HepG2 (cell line): ENCODE data around the gene ZNF384. TPM values are rescaled to one million over a fixed set of nuclear protein-coding genes. Genes with fewer than 3 reads are reported as not detected.

Source experiments
- FOXJ3 ChIP-seq: sonication (generic); formaldehyde crosslinking; IDR thresholded peaks from 2 replicates; pipeline ENCODE4 v1.4.0; 2020; ENCODE audit warnings: missing genetic modification reagents, mild to moderate bottlenecking, borderline replicate concordance
- GATAD2A ChIP-seq: IDR thresholded peaks from 2 replicates; pipeline ENCODE4 v1.6.1; 2016
- HNF4G ChIP-seq, 2 experiments: sonication (generic) in 1 of 2; formaldehyde crosslinking in 1 of 2; IDR thresholded peaks; 2 replicates each; pipeline versions ENCODE4 v1.4.0 to v1.6.1; 2011 to 2020; ENCODE audit warnings: borderline replicate concordance in 2 of 2, low read depth in 2 of 2, mild to moderate bottlenecking in 2 of 2, low read length in 1 of 2, missing genetic modification reagents in 1 of 2, moderate library complexity in 1 of 2
- TSC22D2 ChIP-seq: sonication (generic); formaldehyde crosslinking; IDR thresholded peaks from 2 replicates; pipeline ENCODE4 v1.5.1; 2020; ENCODE audit warnings: missing genetic modification reagents, mild to moderate bottlenecking, borderline replicate concordance
- U2AF1 ChIP-seq: fragments of 200-400 bp; formaldehyde crosslinking; optimal IDR thresholded peaks from 2 replicates; pipeline ENCODE3; 2017; ENCODE audit warnings: mild to moderate bottlenecking, low read depth, low read length
- ZNF143 ChIP-seq: sonication (generic); formaldehyde crosslinking; IDR thresholded peaks from 2 replicates; pipeline ENCODE4 v1.4.0; 2020; ENCODE audit warnings: missing genetic modification reagents
- ZNF550 ChIP-seq: sonication (generic); formaldehyde crosslinking; IDR thresholded peaks from 2 replicates; pipeline ENCODE4 v1.4.0; 2020; ENCODE audit warnings: mild to moderate bottlenecking, missing genetic modification reagents, borderline replicate concordance
- ZNF891 ChIP-seq: sonication (generic); formaldehyde crosslinking; IDR thresholded peaks from 2 replicates; pipeline ENCODE4 v1.5.0; 2020; ENCODE audit warnings: mild to moderate bottlenecking, missing genetic modification reagents
- polyA plus RNA-seq, 8 experiments: library from polyadenylated mRNA; depleted of rRNA in 3 of 8; stranded (reverse) in 7 of 8; unstranded in 1 of 8; fragments of >200 nt; fragmentation: Illumina TruSeq in 4 of 8; extraction: Trizol in 4 of 8; gene quantifications; 2 replicates each; pipeline versions ENCODE4 v1.2.1 to v1.2.3, GENCODE V29; 2011 to 2016; ENCODE audit warnings: low read depth in 4 of 8, missing spikeins in 1 of 8, mixed read lengths in 1 of 8; ENCODE audit not compliant: insufficient read depth in 1 of 8
- total RNA-seq, 5 experiments: library from RNA; depleted of rRNA; stranded (reverse); fragments of >200 nt; fragmentation: Illumina TruSeq; extraction: Trizol; gene quantifications; 2 replicates each; pipeline ENCODE4 v1.2.3, GENCODE V29; 2016; ENCODE audit warnings: low read depth in 1 of 5
- TF ChIP-seq, protein P1 (sequence below), 2 experiments: fragments of 450-650 bp in 1 of 2; sonication (generic) in 1 of 2; formaldehyde crosslinking in 1 of 2; IDR thresholded peaks; 2 replicates each; pipeline versions ENCODE4 v1.6.1 to v1.8.0; 2016 to 2022; ENCODE audit warnings: antibody characterized with exemption in 1 of 2, mild to moderate bottlenecking in 1 of 2, missing genetic modification reagents in 1 of 2
- TF ChIP-seq, protein P2 (sequence below): sonication (generic); formaldehyde crosslinking; IDR thresholded peaks from 2 replicates; pipeline ENCODE4 v1.5.1; 2020; ENCODE audit warnings: mild to moderate bottlenecking, missing genetic modification reagents, moderate library complexity
- TF ChIP-seq, protein P3 (sequence below): sonication (generic); formaldehyde crosslinking; IDR thresholded peaks from 2 replicates; pipeline ENCODE4 v1.8.0; 2022; ENCODE audit warnings: missing genetic modification reagents, mild to moderate bottlenecking, moderate library complexity, borderline replicate concordance

The ZNF384 gene
- total and polyA plus RNA-seq, 2 of the 13 experiments (the other 11 are each of a cell fraction or from before 2014, with no cell fraction given) = 23.6 to 55.3 TPM

DNA sequence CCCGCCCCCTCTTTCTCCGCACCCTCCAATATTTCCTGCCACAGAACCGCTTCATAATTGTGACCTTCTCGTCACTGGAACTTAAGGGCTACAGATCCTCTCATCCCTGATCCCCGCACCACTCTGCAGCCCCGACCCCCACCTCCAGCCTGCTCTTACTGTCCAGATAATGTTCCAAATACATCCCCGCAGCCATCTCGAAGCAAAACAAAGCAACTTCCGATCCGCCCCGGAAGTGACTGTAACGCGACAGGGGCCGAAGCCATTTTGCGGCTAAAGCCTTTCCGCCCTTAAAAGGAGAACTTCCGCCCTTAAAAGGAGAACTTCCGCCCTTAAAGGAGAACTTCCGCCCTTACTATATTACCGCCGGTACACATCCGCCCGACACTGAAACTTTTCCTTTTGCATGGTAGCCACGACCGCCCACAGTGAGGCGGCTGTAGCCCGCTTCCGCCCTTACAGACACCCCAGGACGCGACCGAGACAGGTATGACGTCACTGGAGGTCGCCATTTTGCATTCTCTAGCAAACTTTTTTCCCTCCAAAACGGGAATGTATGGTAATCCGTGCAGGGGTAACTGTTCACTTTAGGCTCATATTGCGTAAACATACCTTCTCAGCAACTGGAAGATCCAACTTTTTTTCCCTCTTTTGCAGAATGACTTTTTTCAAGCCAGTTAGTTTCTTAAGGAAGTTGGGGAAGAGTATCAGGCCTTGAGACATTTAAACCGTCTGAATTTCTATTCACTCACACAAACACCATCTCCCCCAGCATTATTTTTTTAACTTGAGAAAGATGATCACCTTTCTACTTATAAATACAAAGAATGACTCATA is 26.1 kb downstream of the ZNF384 start, which contains the start of gene ING4 (continued):
- TF ChIP-seq, protein P1, sequence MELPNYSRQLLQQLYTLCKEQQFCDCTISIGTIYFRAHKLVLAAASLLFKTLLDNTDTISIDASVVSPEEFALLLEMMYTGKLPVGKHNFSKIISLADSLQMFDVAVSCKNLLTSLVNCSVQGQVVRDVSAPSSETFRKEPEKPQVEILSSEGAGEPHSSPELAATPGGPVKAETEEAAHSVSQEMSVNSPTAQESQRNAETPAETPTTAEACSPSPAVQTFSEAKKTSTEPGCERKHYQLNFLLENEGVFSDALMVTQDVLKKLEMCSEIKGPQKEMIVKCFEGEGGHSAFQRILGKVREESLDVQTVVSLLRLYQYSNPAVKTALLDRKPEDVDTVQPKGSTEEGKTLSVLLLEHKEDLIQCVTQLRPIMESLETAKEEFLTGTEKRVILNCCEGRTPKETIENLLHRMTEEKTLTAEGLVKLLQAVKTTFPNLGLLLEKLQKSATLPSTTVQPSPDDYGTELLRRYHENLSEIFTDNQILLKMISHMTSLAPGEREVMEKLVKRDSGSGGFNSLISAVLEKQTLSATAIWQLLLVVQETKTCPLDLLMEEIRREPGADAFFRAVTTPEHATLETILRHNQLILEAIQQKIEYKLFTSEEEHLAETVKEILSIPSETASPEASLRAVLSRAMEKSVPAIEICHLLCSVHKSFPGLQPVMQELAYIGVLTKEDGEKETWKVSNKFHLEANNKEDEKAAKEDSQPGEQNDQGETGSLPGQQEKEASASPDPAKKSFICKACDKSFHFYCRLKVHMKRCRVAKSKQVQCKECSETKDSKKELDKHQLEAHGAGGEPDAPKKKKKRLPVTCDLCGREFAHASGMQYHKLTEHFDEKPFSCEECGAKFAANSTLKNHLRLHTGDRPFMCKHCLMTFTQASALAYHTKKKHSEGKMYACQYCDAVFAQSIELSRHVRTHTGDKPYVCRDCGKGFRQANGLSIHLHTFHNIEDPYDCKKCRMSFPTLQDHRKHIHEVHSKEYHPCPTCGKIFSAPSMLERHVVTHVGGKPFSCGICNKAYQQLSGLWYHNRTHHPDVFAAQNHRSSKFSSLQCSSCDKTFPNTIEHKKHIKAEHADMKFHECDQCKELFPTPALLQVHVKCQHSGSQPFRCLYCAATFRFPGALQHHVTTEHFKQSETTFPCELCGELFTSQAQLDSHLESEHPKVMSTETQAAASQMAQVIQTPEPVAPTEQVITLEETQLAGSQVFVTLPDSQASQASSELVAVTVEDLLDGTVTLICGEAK (IDR thresholded peaks at IDR 0.05) = peak; percentile 96
- TF ChIP-seq, protein P1 (CRISPR knock-in tag; IDR thresholded peaks at IDR 0.05) = peak; percentile 97
- TF ChIP-seq ZNF891 (CRISPR knock-in tag) (no peak), ZNF550 (no peak), ZNF143 (CRISPR knock-in tag) (peak; percentile 67; the same call in 1 of the 2 replicates), TSC22D2 (CRISPR knock-in tag) (no peak; the same call in 1 of the 2 replicates), FOXJ3 (CRISPR knock-in tag) (peak; percentile 37; the same call in 1 of the 2 replicates), HNF4G (IDR thresholded peaks at IDR 0.05; ENCODE audit: borderline replicate concordance, low read depth, low read length) (no peak; the same call in 1 of the 2 replicates), HNF4G (CRISPR knock-in tag; IDR thresholded peaks at IDR 0.05; ENCODE audit: borderline replicate concordance, low read depth) (no peak), U2AF1 (no peak), GATAD2A (CRISPR knock-in tag) (peak; percentile 67; the same call in 1 of the 2 replicates)
- TF ChIP-seq, protein P2, sequence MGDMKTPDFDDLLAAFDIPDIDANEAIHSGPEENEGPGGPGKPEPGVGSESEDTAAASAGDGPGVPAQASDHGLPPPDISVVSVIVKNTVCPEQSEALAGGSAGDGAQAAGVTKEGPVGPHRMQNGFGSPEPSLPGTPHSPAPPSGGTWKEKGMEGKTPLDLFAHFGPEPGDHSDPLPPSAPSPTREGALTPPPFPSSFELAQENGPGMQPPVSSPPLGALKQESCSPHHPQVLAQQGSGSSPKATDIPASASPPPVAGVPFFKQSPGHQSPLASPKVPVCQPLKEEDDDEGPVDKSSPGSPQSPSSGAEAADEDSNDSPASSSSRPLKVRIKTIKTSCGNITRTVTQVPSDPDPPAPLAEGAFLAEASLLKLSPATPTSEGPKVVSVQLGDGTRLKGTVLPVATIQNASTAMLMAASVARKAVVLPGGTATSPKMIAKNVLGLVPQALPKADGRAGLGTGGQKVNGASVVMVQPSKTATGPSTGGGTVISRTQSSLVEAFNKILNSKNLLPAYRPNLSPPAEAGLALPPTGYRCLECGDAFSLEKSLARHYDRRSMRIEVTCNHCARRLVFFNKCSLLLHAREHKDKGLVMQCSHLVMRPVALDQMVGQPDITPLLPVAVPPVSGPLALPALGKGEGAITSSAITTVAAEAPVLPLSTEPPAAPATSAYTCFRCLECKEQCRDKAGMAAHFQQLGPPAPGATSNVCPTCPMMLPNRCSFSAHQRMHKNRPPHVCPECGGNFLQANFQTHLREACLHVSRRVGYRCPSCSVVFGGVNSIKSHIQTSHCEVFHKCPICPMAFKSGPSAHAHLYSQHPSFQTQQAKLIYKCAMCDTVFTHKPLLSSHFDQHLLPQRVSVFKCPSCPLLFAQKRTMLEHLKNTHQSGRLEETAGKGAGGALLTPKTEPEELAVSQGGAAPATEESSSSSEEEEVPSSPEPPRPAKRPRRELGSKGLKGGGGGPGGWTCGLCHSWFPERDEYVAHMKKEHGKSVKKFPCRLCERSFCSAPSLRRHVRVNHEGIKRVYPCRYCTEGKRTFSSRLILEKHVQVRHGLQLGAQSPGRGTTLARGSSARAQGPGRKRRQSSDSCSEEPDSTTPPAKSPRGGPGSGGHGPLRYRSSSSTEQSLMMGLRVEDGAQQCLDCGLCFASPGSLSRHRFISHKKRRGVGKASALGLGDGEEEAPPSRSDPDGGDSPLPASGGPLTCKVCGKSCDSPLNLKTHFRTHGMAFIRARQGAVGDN (CRISPR knock-in tag) = peak; percentile 72
- TF ChIP-seq, protein P3, sequence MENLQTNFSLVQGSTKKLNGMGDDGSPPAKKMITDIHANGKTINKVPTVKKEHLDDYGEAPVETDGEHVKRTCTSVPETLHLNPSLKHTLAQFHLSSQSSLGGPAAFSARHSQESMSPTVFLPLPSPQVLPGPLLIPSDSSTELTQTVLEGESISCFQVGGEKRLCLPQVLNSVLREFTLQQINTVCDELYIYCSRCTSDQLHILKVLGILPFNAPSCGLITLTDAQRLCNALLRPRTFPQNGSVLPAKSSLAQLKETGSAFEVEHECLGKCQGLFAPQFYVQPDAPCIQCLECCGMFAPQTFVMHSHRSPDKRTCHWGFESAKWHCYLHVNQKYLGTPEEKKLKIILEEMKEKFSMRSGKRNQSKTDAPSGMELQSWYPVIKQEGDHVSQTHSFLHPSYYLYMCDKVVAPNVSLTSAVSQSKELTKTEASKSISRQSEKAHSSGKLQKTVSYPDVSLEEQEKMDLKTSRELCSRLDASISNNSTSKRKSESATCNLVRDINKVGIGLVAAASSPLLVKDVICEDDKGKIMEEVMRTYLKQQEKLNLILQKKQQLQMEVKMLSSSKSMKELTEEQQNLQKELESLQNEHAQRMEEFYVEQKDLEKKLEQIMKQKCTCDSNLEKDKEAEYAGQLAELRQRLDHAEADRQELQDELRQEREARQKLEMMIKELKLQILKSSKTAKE (CRISPR knock-in tag) = 0 out of 2 replicates have a peak, but pooled peaks have one; percentile 37
